Neural cell (in vitro differentiated cells): ENCODE results near the gene ZMYND19. TPM values are rescaled to one million over a fixed set of nuclear protein-coding genes. Genes with fewer than 3 reads are reported as not detected.

Experiments
- H2AFZ ChIP-seq: fragments of 200-600, 300-800 bp; sonication (generic), shearing (Covaris generic); 2 replicates; pipeline ENCODE4 v1.6.0; 2014; ENCODE audit warnings: low read depth, mild to moderate bottlenecking, antibody characterized with exemption, low read length, moderate library complexity
- H3F3A ChIP-seq: fragments of 200-600 bp; shearing (Covaris generic); 2 replicates; pipeline ENCODE4 v1.6.1; 2016; ENCODE audit warnings: mild to moderate bottlenecking, moderate library complexity, mixed read lengths, antibody characterized with exemption, low read length; ENCODE audit not compliant: insufficient read depth, poor library complexity, severe bottlenecking
- H3K27ac ChIP-seq: fragments of 200-600, 300-800 bp; sonication (generic), shearing (Covaris generic); 2 replicates; pipeline ENCODE4 v1.5.1; 2014; ENCODE audit warnings: mild to moderate bottlenecking, low read length, moderate library complexity
- H3K27me3 ChIP-seq: fragments of 300-800, 200-600 bp; sonication (generic), shearing (Covaris generic); 2 replicates; pipeline ENCODE4 v1.6.0; 2014; ENCODE audit warnings: mild to moderate bottlenecking, low read depth, low read length, moderate library complexity; ENCODE audit not compliant: insufficient read depth
- H3K36me3 ChIP-seq: fragments of 300-800, 200-600 bp; sonication (generic), shearing (Covaris generic); 2 replicates; pipeline ENCODE4 v1.5.1; 2014; ENCODE audit warnings: mild to moderate bottlenecking, antibody characterized with exemption, low read length, moderate library complexity; ENCODE audit not compliant: insufficient read depth
- H3K4me2 ChIP-seq: fragments of 300-800, 200-600 bp; sonication (generic), shearing (Covaris generic); 2 replicates; pipeline ENCODE4 v1.6.0; 2014; ENCODE audit warnings: mild to moderate bottlenecking, low read length
- H3K4me3 ChIP-seq: fragments of 300-800, 200-600 bp; sonication (generic), shearing (Covaris generic); 2 replicates; pipeline ENCODE4 v1.5.1; 2014; ENCODE audit warnings: mild to moderate bottlenecking, low read length, moderate library complexity
- H3K79me2 ChIP-seq: fragments of 200-600 bp; shearing (Covaris generic); replicated peaks from 2 replicates; pipeline ENCODE4 v1.6.0; 2014; ENCODE audit warnings: mild to moderate bottlenecking, low read length, moderate library complexity; ENCODE audit not compliant: insufficient read depth
- H3K9ac ChIP-seq: fragments of 300-800, 200-600 bp; sonication (generic), shearing (Covaris generic); 2 replicates; pipeline ENCODE4 v1.6.1; 2016; ENCODE audit warnings: mild to moderate bottlenecking, low read length, mixed read lengths
- H3K9me2 ChIP-seq: fragments of 200-600 bp; shearing (Covaris generic); 2 replicates; pipeline ENCODE4 v1.6.1; 2016; ENCODE audit warnings: mild to moderate bottlenecking, low read length, mixed read lengths; ENCODE audit not compliant: insufficient read depth
- H3K9me3 ChIP-seq: fragments of 200-600, 300-800 bp; sonication (generic), shearing (Covaris generic); 2 replicates; pipeline ENCODE4 v1.6.1; 2016; ENCODE audit warnings: mild to moderate bottlenecking, mixed run types, low read length, moderate library complexity, mixed read lengths
- H4K20me1 ChIP-seq: fragments of 200-600 bp; shearing (Covaris generic); 2 replicates; pipeline ENCODE4 v1.6.1; 2016; ENCODE audit warnings: mild to moderate bottlenecking, mixed run types; ENCODE audit not compliant: insufficient read depth
- CTCF ChIP-seq: fragments of 450-650 bp; IDR thresholded peaks from 2 replicates; pipeline ENCODE4 v1.5.1; 2014; ENCODE audit warnings: antibody characterized with exemption, mild to moderate bottlenecking, moderate library complexity; ENCODE audit not compliant: poor library complexity, severe bottlenecking
- EP300 ChIP-seq: fragments of 450-650 bp; conservative IDR thresholded peaks from 2 replicates; pipeline ENCODE4 v1.6.1; 2014; ENCODE audit warnings: antibody characterized with exemption, mild to moderate bottlenecking, moderate library complexity; ENCODE audit not compliant: poor library complexity, severe bottlenecking
- EZH2 ChIP-seq: fragments of 200-600, 300-800 bp; shearing (Covaris generic), sonication (generic); IDR thresholded peaks from 2 replicates; pipeline ENCODE4 v1.6.1; 2014; ENCODE audit warnings: antibody characterized with exemption, low read length, borderline replicate concordance, mild to moderate bottlenecking; ENCODE audit not compliant: insufficient read depth, poor library complexity, severe bottlenecking
- MXI1 ChIP-seq: fragments of 450-650 bp; conservative IDR thresholded peaks from 2 replicates; pipeline ENCODE4 v1.6.1; 2014; ENCODE audit warnings: antibody characterized with exemption, mild to moderate bottlenecking; ENCODE audit not compliant: poor library complexity, severe bottlenecking
- POLR2AphosphoS5 ChIP-seq: IDR thresholded peaks from 2 replicates; pipeline ENCODE4 v1.6.1; 2012
- RAD21 ChIP-seq: fragments of 450-650 bp; conservative IDR thresholded peaks from 2 replicates; pipeline ENCODE4 v1.6.1; 2014; ENCODE audit warnings: antibody characterized with exemption, mild to moderate bottlenecking, moderate library complexity
- SMC3 ChIP-seq: fragments of 450-650 bp; conservative IDR thresholded peaks from 2 replicates; pipeline ENCODE4 v1.6.1; 2014; ENCODE audit warnings: antibody characterized with exemption, mild to moderate bottlenecking, moderate library complexity; ENCODE audit not compliant: poor library complexity
- TAF1 ChIP-seq: IDR thresholded peaks from 2 replicates; pipeline ENCODE4 v1.6.1; 2012; ENCODE audit warnings: low read depth
- polyA plus RNA-seq: library from polyadenylated mRNA; depleted of rRNA; stranded (reverse); fragments of >200 nt; gene quantifications from 2 replicates; pipeline ENCODE4 v1.2.3, GENCODE V29; 2014
- TF ChIP-seq, protein P1 (sequence below): IDR thresholded peaks from 2 replicates; pipeline ENCODE4 v1.6.1; 2012; ENCODE audit warnings: borderline replicate concordance

The ZMYND19 gene
- polyA plus RNA-seq, 1 donor from 2014 or later, result 54.8 TPM

DNA sequence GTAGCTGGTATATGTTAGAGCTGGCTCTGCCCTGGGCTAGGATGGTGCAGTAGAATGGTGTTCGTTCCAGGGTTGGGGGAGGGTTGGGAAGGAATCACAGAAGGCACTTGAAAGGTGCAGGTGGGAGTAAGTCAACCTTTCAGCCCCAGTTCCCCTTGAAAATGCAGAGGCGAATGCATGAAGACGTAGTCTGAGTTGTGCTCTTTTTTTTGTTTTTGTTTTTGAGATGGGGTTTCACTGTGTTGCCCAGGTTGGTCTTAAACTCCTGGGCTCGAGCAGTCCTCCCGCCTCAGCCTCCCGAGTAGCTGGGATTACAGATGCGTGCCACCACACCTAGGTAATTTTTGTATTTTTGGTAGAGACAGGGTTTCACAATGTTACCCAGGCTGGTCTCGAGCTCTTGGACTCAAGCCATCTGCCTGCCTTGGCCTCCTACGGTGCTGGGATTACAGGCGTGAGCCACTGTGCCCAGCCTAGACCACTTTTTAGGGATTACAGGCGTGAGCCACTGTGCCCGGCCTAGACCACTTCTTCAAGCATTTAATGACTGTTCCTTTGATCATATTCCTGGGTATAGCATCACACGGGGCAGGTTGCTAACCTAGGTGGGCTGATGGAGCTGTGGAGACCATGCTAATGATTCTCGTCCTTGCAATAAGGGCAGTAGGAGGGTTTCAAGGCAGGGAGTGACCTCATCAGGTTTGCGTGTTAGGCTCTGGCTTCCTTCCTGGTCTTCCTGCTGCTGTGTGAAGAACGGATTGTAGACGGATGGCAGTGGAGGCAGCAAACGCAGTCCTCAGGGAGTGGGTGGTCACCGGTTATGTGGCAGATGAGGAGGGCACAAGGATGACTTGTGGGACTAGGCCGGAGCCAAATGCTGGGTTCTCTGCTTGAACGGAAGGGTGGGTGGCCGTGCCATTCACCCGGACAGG lies 42.2 kb upstream of the ZMYND19 start:
- H3K36me3 ChIP-seq, result no peaks in the 10 kb centered on the region
- no peaks in the 10 kb centered on the region for H3K27me3 ChIP-seq
- no peak overlapping the region for H2AFZ ChIP-seq
- H3K4me3 ChIP-seq, result no peak overlapping the region
- H3F3A ChIP-seq, result no peaks in the 10 kb centered on the region
- peaks cover 62% of the 10 kb centered on the region for H3K79me2 ChIP-seq
- H3K9me2 ChIP-seq, result no peaks in the 10 kb centered on the region
- no peak overlapping the region for H3K27ac ChIP-seq
- H3K4me2 ChIP-seq, result no peak overlapping the region
- TF ChIP-seq POLR2AphosphoS5 (no peak), EZH2 (no peak), RAD21 (no peak), MXI1 (no peak), EP300 (no peak), TAF1 (no peak), SMC3 (no peak), CTCF (no peak)
- TF ChIP-seq, protein P1, sequence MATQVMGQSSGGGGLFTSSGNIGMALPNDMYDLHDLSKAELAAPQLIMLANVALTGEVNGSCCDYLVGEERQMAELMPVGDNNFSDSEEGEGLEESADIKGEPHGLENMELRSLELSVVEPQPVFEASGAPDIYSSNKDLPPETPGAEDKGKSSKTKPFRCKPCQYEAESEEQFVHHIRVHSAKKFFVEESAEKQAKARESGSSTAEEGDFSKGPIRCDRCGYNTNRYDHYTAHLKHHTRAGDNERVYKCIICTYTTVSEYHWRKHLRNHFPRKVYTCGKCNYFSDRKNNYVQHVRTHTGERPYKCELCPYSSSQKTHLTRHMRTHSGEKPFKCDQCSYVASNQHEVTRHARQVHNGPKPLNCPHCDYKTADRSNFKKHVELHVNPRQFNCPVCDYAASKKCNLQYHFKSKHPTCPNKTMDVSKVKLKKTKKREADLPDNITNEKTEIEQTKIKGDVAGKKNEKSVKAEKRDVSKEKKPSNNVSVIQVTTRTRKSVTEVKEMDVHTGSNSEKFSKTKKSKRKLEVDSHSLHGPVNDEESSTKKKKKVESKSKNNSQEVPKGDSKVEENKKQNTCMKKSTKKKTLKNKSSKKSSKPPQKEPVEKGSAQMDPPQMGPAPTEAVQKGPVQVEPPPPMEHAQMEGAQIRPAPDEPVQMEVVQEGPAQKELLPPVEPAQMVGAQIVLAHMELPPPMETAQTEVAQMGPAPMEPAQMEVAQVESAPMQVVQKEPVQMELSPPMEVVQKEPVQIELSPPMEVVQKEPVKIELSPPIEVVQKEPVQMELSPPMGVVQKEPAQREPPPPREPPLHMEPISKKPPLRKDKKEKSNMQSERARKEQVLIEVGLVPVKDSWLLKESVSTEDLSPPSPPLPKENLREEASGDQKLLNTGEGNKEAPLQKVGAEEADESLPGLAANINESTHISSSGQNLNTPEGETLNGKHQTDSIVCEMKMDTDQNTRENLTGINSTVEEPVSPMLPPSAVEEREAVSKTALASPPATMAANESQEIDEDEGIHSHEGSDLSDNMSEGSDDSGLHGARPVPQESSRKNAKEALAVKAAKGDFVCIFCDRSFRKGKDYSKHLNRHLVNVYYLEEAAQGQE, result no peak
- H3K9ac ChIP-seq, result no peak overlapping the region
- H4K20me1 ChIP-seq, result no peaks in the 10 kb centered on the region
- H3K9me3 ChIP-seq, result no peaks in the 10 kb centered on the region

- Histone ChIP-seq H3K9me2 (no peaks in the 10 kb centered on the region), H3K79me2 (peaks cover 67% of the 10 kb centered on the region), H3F3A (no peaks in the 10 kb centered on the region), H3K27ac (no peak overlapping the region), H2AFZ (no peak overlapping the region), H3K9ac (no peak overlapping the region), H3K4me2 (no peak overlapping the region), H3K9me3 (no peaks in the 10 kb centered on the region), H3K4me3 (no peak overlapping the region), H4K20me1 (no peaks in the 10 kb centered on the region), H3K27me3 (no peaks in the 10 kb centered on the region), H3K36me3 (no peaks in the 10 kb centered on the region)
- TF ChIP-seq EZH2 (no peak), MXI1 (no peak), RAD21 (no peak), POLR2AphosphoS5 (no peak), EP300 (no peak), CTCF (no peak), SMC3 (no peak), TAF1 (no peak)
- TF ChIP-seq, protein P1, result no peak
These were observed 41.3 kb upstream of the ZMYND19 start for GRCh38 chr9:137631345-137632229.
